Mucosa of descending colon (tissue), 3 donors: ENCODE measurements around the gene EPAS1. TPM values are rescaled to one million over a fixed set of nuclear protein-coding genes. Genes with fewer than 3 reads are reported as not detected.

Source experiments
- ATAC-seq: fragments of 200-7000 bp; cut with Tn5 transposase; one replicate; pipeline ENCODE4 v1.9.1; 2020; ENCODE audit warnings: mild to moderate bottlenecking, moderate library complexity
- DNase-seq, 3 donors: peaks; one replicate each; pipeline ENCODE4 v3.0.0-alpha.2; 2020
- H3K36me3 ChIP-seq: fragments of 200-600 bp; one replicate; pipeline ENCODE4 v1.8.0; 2021; ENCODE audit warnings: low read depth, mild to moderate bottlenecking
- H3K4me1 ChIP-seq: fragments of 200-600 bp; one replicate; pipeline ENCODE4 v1.8.0; 2021; ENCODE audit warnings: low read depth, mild to moderate bottlenecking
- H3K4me3 ChIP-seq: fragments of 200-600 bp; one replicate; pipeline ENCODE4 v1.8.0; 2021; ENCODE audit warnings: mild to moderate bottlenecking
- H3K9me3 ChIP-seq: fragments of 200-600 bp; one replicate; pipeline ENCODE4 v1.8.0; 2021; ENCODE audit warnings: mild to moderate bottlenecking
- intact Hi-C, 2 donors: fragments of 100-400 bp; cut with DNase I in 1 of 2; cut with micrococcal nuclease in 1 of 2; formaldehyde crosslinking; loops; one replicate each; pipeline versions ENCODE4 v1.11.0 to v1.11.1; 2022; cut with DNase I, micrococcal nuclease
- total RNA-seq, 3 donors: library from RNA; stranded (reverse); fragmentation: NEBNext Ultra II Directional in 2 of 3; extraction: Animal tissue kit (Norgen Biotek cat#: 25700) in 2 of 3; gene quantifications; one replicate each; pipeline versions ENCODE4 v1.2.1 to v1.2.4, GENCODE V29; 2021 to 2023
- TF ChIP-seq, protein P1 (sequence below): fragments of 200-600 bp; IDR thresholded peaks from one replicate; pipeline ENCODE4 v1.8.0; 2022; ENCODE audit warnings: antibody characterized with exemption, mild to moderate bottlenecking
- donor health status: DM: no; HTN: no; CAD: no; lungs with moderate emphysema.
- donor health status: DM: no; HTN: no; CAD: no.
- donor health status: DM: no; HTN: yes; CAD: no.

EPAS1 gene
- total RNA-seq, 3 donors from 2014 or later: 126 to 251 (median 150) TPM

DNA sequence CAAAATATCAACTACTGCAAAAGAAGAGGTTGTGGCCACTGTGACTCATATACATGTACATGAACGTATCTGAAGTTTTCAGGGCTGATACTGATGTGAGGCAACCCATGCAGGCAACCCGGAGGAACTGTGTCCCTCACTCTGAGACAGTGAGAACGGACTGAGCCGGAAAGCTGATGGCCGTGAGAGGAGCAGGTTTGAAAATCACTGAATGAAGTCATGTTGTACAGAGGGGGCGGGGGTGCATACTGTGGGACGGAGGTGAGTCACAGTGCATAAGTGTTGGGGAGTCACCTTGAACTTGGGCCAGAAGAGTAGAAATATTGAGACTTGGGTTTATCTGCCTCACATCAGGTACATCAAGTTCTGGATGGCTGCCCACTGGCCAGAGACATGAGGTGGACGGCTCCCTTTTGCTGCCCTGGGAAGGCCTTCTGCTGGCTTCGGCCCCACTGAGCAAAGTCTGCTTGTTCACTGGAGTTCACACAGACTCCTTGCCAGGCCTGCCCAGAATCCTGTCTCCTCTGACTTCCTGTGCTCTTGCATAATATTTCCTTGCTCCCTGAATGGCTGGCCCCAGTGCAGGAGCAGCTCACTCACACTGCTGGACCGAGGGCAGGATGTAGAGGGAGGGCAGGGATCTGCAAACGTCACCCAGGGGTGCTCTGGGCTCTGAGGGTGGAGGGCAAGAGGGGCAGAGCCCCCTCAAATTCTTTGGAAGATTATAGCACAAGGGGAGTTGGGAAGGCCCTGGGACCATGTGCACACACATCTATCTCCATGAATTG lies 18.1 kb downstream of the EPAS1 start:
- H3K4me3 ChIP-seq: no peak overlapping the region
- intact Hi-C loops: no loop called here
- no peaks in the 10 kb centered on the region for H3K9me3 ChIP-seq
- ATAC-seq (peak; percentile 94), DNase-seq (peak; percentile 76 to 83 (median 78))
- TF ChIP-seq, protein P1, sequence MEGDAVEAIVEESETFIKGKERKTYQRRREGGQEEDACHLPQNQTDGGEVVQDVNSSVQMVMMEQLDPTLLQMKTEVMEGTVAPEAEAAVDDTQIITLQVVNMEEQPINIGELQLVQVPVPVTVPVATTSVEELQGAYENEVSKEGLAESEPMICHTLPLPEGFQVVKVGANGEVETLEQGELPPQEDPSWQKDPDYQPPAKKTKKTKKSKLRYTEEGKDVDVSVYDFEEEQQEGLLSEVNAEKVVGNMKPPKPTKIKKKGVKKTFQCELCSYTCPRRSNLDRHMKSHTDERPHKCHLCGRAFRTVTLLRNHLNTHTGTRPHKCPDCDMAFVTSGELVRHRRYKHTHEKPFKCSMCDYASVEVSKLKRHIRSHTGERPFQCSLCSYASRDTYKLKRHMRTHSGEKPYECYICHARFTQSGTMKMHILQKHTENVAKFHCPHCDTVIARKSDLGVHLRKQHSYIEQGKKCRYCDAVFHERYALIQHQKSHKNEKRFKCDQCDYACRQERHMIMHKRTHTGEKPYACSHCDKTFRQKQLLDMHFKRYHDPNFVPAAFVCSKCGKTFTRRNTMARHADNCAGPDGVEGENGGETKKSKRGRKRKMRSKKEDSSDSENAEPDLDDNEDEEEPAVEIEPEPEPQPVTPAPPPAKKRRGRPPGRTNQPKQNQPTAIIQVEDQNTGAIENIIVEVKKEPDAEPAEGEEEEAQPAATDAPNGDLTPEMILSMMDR: no peak
- no peaks in the 10 kb centered on the region for H3K36me3 ChIP-seq
- peaks cover 39% of the 10 kb centered on the region for H3K4me1 ChIP-seq

- Histone ChIP-seq H3K9me3 (no peaks in the 10 kb centered on the region), H3K4me3 (no peak overlapping the region), H3K4me1 (peaks cover 44% of the 10 kb centered on the region), H3K36me3 (no peaks in the 10 kb centered on the region)
- TF ChIP-seq, protein P1: no peak
- intact Hi-C loops: no loop called here
- no peak for ATAC-seq
- no peak for DNase-seq
Observed at GRCh38 chr2:46317094-46317486, 19.9 kb downstream of the EPAS1 start.

DNA sequence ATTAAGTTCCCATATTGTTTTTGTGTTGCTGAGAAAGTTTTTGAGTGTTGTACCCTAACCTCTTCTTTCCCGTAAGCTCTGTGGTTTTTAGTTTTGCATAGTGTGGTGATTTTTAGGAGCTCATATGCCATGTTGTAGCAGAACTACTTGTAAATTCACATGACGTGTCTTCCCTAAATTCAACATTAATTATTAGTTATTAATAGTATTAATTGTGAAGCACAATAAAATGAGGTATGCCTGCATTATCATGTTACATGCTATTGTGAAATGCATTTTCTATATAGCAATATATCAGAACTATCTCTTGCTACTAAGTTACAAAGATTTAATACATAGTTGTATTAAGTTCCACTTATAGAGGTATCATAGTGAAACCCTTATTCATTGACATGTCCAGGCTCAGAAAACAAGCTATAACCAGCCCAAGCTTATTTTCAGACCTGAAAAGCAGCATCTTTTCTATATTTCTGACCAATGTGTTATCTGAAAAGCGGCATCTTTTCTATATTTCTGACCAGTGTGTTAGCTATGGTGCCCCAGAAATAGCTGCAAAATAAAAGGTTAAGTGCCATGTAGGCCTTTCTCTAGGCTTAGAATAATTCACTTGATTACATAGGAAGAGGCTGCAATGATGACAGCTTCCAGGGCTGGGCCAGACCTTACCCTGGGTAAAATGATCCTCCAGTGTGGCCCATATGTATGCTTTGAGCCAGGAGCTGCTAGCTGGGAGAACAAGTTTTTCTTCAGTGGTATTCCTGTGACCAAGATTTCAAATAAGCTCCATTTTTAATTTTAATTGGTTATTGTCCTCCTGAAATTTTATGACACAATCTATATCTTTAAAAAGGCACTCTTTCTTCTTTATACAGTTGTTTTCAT lies 21.6 kb downstream of the EPAS1 start:
- TF ChIP-seq, protein P1: no peak
- DNase-seq (no peak), ATAC-seq (no peak)
- no peaks in the 10 kb centered on the region for H3K36me3 ChIP-seq
- intact Hi-C loops: no loop called here
- H3K9me3 ChIP-seq: no peaks in the 10 kb centered on the region
- H3K4me1 ChIP-seq: peaks cover 44% of the 10 kb centered on the region
- no peak overlapping the region for H3K4me3 ChIP-seq

DNA sequence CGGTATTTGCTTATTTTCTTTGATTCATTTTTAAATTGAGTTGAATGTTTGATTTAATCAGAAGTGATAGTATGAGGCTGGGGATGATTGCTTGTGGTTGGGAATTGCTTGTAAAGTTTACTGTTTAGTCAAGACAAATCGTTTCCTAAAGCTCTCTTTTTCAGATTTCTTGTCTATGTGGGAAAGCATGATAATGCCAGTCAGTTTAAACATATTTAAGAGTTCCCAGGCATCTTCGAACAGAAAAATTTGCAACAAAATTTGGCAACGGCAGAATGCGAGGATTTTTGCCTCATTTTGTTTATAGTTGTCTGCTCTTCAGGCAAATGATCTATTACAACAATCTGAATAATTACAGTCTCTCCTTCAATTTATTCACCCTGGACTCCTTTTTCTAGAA lies 22.5 kb downstream of the EPAS1 start:
- H3K36me3 ChIP-seq: no peaks in the 10 kb centered on the region
- no peak for DNase-seq
- no peaks in the 10 kb centered on the region for H3K9me3 ChIP-seq
- TF ChIP-seq, protein P1: no peak
- H3K4me1 ChIP-seq: peaks cover 42% of the 10 kb centered on the region
- ATAC-seq: no peak
- H3K4me3 ChIP-seq: no peak overlapping the region
- intact Hi-C loops: no loop called here

DNA sequence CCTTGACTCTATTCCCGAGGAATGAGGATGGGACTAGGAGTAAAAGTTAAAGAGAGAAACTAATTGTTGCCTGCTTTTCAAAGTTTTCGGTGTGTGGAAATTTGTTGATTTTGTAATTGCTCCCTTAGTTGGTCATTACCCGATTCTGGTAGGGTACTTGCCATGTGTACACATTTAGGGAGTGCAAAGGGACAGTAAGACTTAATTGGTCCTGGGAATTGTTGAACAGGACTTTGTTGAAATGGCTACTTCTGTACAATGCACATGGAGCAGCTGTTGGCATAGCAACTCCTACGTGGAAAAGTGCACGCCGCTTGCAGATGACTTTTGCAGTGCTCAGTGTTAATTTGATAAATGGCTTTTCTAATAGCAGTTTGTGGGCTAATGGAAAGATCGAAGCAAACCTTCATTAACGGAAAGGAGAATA lies 22.9 kb downstream of the EPAS1 start:
- Histone ChIP-seq H3K36me3 (no peaks in the 10 kb centered on the region), H3K9me3 (no peaks in the 10 kb centered on the region), H3K4me1 (peaks cover 38% of the 10 kb centered on the region), H3K4me3 (no peak overlapping the region)
- intact Hi-C loops: no loop called here
- no peak for DNase-seq
- TF ChIP-seq, protein P1: no peak
- no peak for ATAC-seq
